Measurements from ENCODE around the gene ACTR5.
"Not testable (repeated sequence)": the region's sequence is repeated elsewhere in the genome, so short reads cannot be mapped to it uniquely, and the experiment has no call there.

ACTR5 gene

DNA sequence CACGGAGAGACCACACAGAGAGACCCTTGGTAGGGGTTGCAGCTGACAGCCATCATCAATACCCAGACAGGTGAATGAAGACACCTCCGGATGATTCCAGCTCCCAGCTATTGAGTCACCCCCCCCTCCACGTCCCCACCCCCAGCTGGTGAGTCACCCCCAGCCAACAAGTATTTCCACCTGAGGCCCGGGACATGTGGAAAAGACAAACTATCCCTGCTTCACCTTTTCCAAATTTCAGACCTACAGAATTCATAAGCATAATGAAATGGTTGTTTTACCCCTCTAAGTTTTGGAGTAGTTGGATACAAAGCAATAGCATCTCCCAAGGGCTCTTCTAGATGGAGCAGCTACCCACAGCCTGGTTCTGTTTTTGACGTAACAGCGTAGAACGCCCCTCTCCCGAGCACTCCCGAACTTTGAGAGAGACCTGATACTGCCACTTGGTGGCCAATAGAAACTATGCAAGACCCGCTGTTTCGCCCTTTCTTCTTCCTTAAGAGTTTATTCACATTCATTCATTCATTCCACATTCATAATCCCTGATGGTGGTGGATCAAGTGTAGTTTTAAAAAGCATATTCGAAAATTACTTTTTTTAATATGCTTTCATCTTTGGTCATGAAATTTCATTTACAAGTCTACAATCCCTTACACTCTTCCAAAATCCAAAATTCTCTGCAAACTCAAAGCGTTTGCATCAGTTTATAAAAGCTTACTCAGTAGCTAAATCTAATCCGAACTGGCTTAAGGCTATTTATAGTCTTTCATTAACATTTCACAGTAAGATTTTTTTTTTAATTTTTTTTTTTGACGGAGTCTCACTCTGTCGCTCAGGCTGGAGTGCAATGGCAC is 42.2 kb downstream of the ACTR5 start:
- Mint-ChIP-seq H3K36me3 (peaks cover 3% of the 10 kb centered on the region), H3K4me1 (peaks cover 13% of the 10 kb centered on the region), H3K27me3 (peaks cover under 1% of the 10 kb centered on the region), H3K4me3 (no peak overlapping the region), H3K27ac (no peak overlapping the region), H3K9me3 (no peaks in the 10 kb centered on the region)
- no peak for DNase-seq
- CTCF ChIA-PET, result interaction anchor here (0.8 to 1.7 kb wide), 8 partner anchors 8 to 143 kb away, joined by 3 to 5 read pairs (median 3); partner anchors contain the start of gene PPP1R16B

DNA sequence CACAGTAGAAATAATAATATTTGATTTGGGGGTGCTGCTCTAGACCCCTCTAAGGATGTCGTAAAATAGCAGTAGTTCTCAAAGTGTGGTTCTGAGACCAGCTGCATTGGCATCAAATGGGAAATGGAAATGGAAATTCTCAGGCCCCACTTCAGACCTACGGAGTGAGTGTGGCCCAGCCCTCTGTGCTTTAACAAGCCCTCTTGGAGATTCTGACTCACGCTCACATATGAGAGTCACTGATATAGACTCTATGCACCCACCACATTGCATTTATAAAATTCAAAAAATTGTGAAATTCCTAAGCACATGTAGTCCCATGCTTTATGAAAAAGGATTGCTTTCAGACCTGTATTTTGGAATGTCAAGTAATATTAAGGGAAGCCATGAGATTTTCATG is 43.0 kb downstream of the ACTR5 start:
- CTCF ChIA-PET, result interaction anchor here (0.9 to 1.7 kb wide), 5 partner anchors 11 to 143 kb away, joined by 3 to 5 read pairs (median 3); partner anchors contain the start of gene PPP1R16B
- H3K36me3 Mint-ChIP-seq, result peaks cover 3% of the 10 kb centered on the region
- DNase-seq, result no peak
- no peaks in the 10 kb centered on the region for H3K9me3 Mint-ChIP-seq
- no peak overlapping the region for H3K4me3 Mint-ChIP-seq
- no peak overlapping the region for H3K27ac Mint-ChIP-seq
- peaks cover 4% of the 10 kb centered on the region for H3K27me3 Mint-ChIP-seq
- H3K4me1 Mint-ChIP-seq, result peaks cover 13% of the 10 kb centered on the region

DNA sequence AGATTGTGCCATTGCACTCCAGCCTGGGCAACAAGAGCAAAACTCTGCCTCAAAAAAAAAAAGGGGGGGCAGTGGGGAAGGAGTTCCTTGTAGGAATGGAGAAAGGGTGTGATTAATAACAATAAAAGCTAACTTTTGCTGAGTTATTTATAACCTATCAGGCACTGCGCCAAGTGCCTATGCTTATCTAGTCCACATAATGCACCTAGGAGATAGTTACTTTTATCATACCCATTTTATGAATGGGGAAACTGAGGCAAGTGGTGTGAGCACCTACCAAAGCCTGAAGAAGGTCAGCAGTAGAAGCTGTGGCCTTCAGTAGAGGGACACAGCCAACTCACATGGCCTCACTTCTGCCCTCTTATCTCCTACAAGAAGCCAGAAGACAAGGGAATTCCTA is 43.7 kb downstream of the ACTR5 start:
- no peak for DNase-seq
- H3K9me3 Mint-ChIP-seq, result peaks cover under 1% of the 10 kb centered on the region
- H3K4me3 Mint-ChIP-seq, result no peak overlapping the region
- H3K27ac Mint-ChIP-seq, result no peak overlapping the region
- peaks cover 3% of the 10 kb centered on the region for H3K36me3 Mint-ChIP-seq
- peaks cover 13% of the 10 kb centered on the region for H3K4me1 Mint-ChIP-seq
- H3K27me3 Mint-ChIP-seq, result peaks cover 4% of the 10 kb centered on the region
- CTCF ChIA-PET, result interaction anchor here (1.4 kb wide), 2 partner anchors 14 to 22 kb away, joined by 3 read pairs; partner anchors contain the start of gene PPP1R16B

DNA sequence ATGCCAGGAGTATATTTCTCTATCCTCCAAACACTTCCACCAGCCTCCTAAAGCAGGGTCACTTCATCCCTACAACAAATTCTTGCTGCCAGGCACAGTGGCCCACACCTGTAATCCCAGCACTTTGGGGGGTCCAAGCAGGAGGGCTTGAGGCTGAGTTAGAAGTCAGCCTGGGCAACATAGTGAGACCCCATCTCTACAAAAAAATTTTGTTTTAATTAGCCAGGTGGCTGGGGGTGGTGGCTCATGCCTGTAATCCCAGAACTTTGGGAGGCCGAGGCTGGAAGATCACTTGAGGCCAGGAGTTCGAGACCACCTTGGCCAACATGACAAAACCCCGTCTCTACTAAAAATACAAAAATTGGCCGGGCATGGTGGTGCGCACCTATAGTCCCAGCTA is 45.8 kb downstream of the ACTR5 start:
- Mint-ChIP-seq H3K36me3 (peaks cover 13% of the 10 kb centered on the region), H3K4me1 (peaks cover 26% of the 10 kb centered on the region), H3K9me3 (peaks cover 12% of the 10 kb centered on the region)
- CTCF ChIA-PET, H3K4me3 Mint-ChIP-seq, H3K27me3 Mint-ChIP-seq, DNase-seq, H3K27ac Mint-ChIP-seq: not testable (repeated sequence)

DNA sequence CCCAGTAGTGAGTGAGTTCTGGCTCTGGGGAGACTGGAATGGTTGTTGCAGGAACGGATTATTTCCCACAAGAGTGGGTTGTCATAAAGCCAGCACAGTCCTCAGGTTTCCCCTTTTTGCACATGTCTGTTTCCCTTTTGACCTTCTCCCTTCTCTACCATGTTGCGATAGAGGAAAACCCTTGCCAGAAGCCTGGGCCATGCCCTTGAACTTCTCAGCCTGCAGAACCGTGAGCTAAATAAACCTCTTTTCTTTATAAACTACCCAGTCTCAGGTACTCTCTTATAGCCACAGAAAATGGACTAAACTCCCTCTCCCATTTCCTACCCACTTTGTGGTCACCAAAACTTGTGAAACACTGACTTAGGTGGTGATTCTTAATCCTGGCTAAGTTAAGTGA is 50.0 kb downstream of the ACTR5 start:
- Mint-ChIP-seq H3K27ac (no peak overlapping the region), H3K36me3 (peaks cover 16% of the 10 kb centered on the region), H3K9me3 (peaks cover 16% of the 10 kb centered on the region), H3K4me1 (peaks cover 50% of the 10 kb centered on the region), H3K27me3 (peaks cover 8% of the 10 kb centered on the region), H3K4me3 (no peak overlapping the region)
- CTCF ChIA-PET, result interaction anchor here (1.1 kb wide), 1 partner anchor 8 kb away, joined by 4 read pairs; no protein-coding TSS in a partner anchor
- no peak for DNase-seq

DNA sequence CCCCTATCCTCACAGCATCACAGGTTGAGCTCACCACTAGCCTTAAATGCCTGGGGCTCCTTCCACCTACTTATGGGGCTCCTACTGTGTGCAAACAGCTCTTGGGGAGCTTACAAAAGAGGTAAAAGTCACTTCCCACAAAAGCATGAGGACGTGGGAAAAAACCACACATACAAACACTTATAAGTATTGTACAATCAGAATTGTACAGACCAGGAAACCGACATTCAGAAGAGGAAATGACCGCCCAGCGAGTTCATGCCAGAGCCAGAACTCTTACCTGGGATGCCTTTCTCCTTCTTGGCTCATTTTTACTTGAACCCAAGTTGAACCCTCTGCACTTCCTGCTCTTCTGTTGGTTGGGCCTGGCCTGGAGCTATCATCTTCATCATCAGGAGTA is 50.9 kb downstream of the ACTR5 start:
- Mint-ChIP-seq H3K27ac (peak overlapping the region; percentile 82), H3K9me3 (peaks cover 16% of the 10 kb centered on the region), H3K4me1 (peaks cover 54% of the 10 kb centered on the region), H3K27me3 (peaks cover 8% of the 10 kb centered on the region), H3K36me3 (peaks cover 19% of the 10 kb centered on the region), H3K4me3 (no peak overlapping the region)
- CTCF ChIA-PET, result interaction anchor here (0.9 to 1.5 kb wide), 3 partner anchors 9 to 93 kb away, joined by 3 to 4 read pairs (median 4); no protein-coding TSS in a partner anchor
- DNase-seq, result no peak

DNA sequence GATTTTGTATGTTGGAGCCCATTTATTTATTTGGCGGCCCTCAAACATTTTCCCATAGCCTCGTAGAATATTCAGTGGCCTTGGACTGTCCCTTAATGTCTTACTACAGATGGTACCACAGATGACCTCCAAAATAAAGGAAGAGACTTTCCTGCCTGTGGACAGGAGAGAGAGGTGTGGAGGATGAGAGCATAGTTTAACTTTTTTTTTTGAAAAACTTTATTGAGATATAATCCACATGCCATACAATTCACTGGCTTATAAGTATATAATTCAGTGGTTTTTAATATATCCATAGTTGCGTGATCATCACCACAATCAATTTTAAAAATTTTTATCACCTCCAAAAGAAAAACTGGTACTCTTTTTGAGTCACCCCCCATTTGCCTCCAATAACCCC is 52.6 kb downstream of the ACTR5 start:
- H3K9me3 Mint-ChIP-seq, result peaks cover 16% of the 10 kb centered on the region
- H3K27me3 Mint-ChIP-seq, result peaks cover 8% of the 10 kb centered on the region
- peaks cover 61% of the 10 kb centered on the region for H3K4me1 Mint-ChIP-seq
- DNase-seq, result no peak
- peak overlapping the region; percentile 65 for H3K27ac Mint-ChIP-seq
- CTCF ChIA-PET, result no interaction called here
- H3K4me3 Mint-ChIP-seq, result no peak overlapping the region
- H3K36me3 Mint-ChIP-seq, result peaks cover 21% of the 10 kb centered on the region

DNA sequence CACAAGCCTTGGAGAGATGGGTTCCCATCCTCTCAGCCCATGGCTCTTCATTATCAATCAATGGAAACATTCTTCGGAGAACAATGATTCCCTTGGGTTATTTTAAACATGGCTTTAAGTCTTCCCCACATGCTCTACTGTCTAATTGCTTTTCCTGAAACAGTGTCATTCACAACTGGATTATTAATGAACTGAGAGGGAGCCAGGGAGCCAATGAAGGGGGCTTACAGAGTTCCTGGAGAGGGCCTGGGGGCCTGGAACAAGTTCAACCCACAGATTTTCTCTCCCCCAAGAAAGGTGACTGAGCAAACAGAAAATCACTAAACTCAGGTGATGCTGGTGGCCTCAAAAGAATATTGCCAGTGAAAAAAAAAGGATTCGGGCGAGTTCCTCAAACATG is 56.0 kb downstream of the ACTR5 start:
- H3K27me3 Mint-ChIP-seq, result peaks cover 4% of the 10 kb centered on the region
- H3K9me3 Mint-ChIP-seq, result peaks cover 2% of the 10 kb centered on the region
- peaks cover 32% of the 10 kb centered on the region for H3K36me3 Mint-ChIP-seq
- peak overlapping the region; percentile 87 for H3K4me3 Mint-ChIP-seq
- CTCF ChIA-PET, result interaction anchor here (0.7 to 0.9 kb wide), 2 partner anchors 14 to 52 kb away, joined by 5 read pairs; no protein-coding TSS in a partner anchor
- no peak for DNase-seq
- H3K4me1 Mint-ChIP-seq, result peaks cover 68% of the 10 kb centered on the region
- H3K27ac Mint-ChIP-seq, result peak overlapping the region; percentile 99

DNA sequence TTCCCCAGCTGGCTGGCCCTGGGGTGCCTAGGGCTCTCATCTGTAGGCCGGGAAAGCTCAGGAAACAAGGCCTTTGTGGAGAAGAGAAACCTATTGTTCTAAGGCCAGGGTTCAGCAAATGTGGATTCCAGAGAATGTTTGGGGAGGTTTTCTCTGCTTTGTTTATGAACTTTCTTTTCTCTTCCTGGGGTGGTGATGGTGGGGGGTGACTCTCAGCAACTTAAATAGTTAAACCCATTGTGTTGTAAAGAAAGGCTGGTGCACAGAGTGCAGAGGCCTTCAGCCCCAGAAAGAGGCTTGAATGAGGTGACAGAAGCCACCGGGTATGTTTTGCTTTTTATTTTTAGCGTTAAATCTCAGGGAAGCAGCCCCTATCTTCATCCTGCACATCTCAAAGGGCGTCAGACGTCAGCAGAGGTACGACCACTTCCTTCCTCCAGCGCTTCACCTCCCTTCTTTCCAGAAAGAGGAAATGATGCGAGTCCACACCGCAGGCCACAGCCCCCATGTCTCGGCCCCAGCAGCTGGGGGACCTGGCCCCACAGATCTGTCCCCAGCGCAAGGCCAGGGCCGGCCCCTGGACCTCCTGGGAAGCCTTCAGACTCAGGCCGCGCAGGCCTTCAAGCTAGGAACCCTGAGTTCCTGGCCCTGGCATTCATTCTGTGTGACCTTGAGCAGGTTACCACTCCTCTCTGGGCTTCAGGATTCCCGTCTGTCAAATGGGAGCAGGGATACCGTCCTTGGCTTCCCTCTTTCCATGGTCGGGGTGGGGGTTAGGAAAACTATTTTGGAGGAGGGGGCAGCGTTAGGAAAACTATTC is 56.6 kb downstream of the ACTR5 start:
- H3K9me3 Mint-ChIP-seq, result no peaks in the 10 kb centered on the region
- H3K27ac Mint-ChIP-seq, result peak overlapping the region; percentile 99
- H3K4me1 Mint-ChIP-seq, result peaks cover 67% of the 10 kb centered on the region
- CTCF ChIA-PET, result interaction anchor here (0.6 to 3.7 kb wide), 11 partner anchors 14 to 88 kb away, joined by 3 to 13 read pairs (median 4); no protein-coding TSS in a partner anchor
- peak; percentile 89 for DNase-seq
- H3K36me3 Mint-ChIP-seq, result peaks cover 32% of the 10 kb centered on the region
- H3K4me3 Mint-ChIP-seq, result peak overlapping the region; percentile 87
- peaks cover 4% of the 10 kb centered on the region for H3K27me3 Mint-ChIP-seq

DNA sequence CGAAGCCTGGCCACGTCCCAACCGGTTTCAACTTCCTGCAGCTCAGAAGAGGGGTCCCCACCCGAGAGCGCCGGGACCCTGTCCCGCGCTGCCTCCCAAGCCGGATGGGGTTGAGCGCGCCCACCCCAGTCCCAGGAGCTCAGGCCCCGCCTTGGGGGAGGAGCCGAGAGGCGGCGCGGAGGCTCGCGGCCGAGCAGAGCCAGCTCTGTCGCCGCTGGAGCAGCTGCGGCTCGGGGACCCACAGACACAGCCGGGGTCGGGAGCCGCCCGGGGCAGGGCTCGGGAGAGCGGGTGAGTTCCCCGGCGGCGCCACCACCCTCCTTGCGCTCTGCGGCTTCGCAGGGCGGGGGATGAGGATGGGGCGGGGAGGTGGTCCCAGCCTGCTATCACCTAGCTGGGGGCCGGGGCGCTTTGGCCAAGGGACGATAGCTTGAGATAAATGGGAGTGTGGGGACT is 57.3 kb downstream of the ACTR5 start, which contains the start of gene PPP1R16B:
PPP1R16B (plus strand) TSS at position 196 of the 456 bp plus-strand sequence. CDS start 30,229 bp downstream, outside the sequence.
- Mint-ChIP-seq H3K27me3 (peaks cover 4% of the 10 kb centered on the region), H3K36me3 (peaks cover 39% of the 10 kb centered on the region), H3K9me3 (no peaks in the 10 kb centered on the region), H3K4me3 (peak within 1 kb of the TSS; percentile 87), H3K27ac (peak within 1 kb of the TSS; percentile 99), H3K4me1 (peaks cover 69% of the 10 kb centered on the region)
- CTCF ChIA-PET, result interaction anchor here (0.6 to 3.7 kb wide), 11 partner anchors 14 to 87 kb away, joined by 3 to 13 read pairs (median 4); no protein-coding TSS in a partner anchor
- peak; percentile 89 for DNase-seq

DNA sequence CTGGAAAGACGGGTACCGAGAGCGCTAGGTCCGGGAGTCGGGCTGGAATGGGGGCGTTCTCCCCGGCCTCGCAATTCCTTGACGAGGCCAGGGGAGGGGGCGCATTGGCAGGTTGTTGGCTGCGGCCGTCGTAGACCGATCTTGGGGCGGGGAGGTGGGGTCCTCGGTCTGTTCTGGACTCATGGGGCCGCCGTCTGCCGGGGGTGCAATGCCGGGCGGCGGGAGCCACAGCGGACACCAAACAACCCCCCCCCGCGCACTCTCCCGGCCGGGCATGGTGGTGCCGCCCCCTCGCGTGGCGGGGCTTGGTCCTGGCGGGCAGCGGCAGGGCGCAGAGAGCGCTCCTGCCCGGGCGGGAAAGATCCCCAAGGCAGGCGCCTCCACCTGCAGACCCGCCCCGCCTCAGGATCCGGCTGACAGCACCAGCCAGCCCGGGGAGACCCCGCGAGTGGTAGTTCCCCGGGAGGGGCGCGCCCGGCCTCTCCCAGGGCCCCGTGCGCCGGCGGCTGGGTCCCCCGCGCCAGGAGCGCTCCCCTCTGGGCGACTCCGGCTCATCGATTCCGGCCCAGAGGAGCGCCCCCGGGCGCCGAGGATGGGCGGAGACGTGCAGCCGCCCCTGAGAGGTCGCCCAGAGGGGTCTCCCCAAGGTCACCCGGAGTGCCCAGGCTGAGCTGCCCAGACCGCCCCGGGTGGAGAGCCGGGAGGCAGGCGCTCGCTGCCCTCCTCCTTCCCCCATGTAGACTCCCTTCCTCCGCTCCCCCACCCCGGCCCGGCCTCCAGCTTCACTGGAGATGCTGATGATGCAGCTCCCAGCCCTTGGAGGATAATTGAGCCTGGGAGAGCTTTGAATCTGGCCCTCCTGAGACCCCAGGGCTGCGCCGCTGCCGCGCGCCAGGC is 57.9 kb downstream of the ACTR5 start:
- Mint-ChIP-seq H3K27ac (peak overlapping the region; percentile 99), H3K9me3 (no peaks in the 10 kb centered on the region), H3K4me1 (peaks cover 72% of the 10 kb centered on the region), H3K27me3 (peaks cover 4% of the 10 kb centered on the region), H3K36me3 (peaks cover 45% of the 10 kb centered on the region), H3K4me3 (peak overlapping the region; percentile 87)
- peak; percentile 61 for DNase-seq
- CTCF ChIA-PET, result interaction anchor here (0.7 to 4.3 kb wide), 14 partner anchors 11 to 89 kb away, joined by 3 to 33 read pairs (median 4); partner anchors contain the start of gene ACTR5

DNA sequence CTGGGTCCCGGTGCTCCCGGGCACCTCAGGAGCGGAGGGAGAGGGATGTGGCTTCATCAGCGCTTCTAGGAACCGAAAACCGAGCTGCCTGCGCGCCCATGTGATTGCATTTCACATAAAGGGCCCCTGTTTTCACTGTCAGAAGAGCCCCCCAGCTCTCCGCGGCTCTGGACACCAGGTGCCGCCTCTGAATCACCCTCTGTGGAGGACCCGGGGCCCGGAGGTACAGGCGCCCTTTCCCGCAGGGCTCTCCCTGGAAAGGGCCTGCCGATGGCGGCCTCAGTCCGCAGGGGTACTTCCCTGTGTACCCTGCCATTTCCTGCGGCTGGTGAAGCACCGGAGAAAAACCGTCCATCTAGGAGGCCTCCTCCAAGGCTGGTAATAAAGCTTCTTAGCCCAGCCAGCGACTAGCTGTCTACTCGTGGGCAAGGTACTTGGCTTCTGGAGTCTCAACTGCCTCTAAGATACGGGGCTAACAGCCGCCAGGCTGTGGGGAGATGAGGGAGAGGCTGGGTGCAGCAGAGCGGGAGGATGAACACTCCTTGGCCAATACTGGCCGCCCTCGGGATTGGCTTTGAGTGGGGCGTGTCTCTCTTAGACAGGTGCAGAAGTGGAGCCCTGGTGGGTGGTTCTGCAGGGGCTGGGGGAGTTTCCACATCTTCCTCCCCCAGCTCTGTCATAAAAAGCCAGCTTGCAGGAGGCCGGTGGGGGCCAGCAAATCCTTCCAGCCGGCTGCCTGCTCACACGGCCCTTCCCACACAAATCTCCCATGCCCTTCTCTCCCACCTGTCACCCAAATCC is 58.8 kb downstream of the ACTR5 start:
- no peaks in the 10 kb centered on the region for H3K9me3 Mint-ChIP-seq
- H3K4me3 Mint-ChIP-seq, result peak overlapping the region; percentile 78
- H3K36me3 Mint-ChIP-seq, result peaks cover 53% of the 10 kb centered on the region
- peaks cover 4% of the 10 kb centered on the region for H3K27me3 Mint-ChIP-seq
- CTCF ChIA-PET, result interaction anchor here (0.7 to 4.3 kb wide), 12 partner anchors 11 to 118 kb away, joined by 3 to 33 read pairs (median 5); partner anchors contain the start of gene ACTR5
- peak overlapping the region; percentile 70 for H3K27ac Mint-ChIP-seq
- peak; percentile 42 for DNase-seq
- H3K4me1 Mint-ChIP-seq, result peaks cover 75% of the 10 kb centered on the region

All from activated naive CD4-positive, alpha-beta T cell treated with anti-CD3 and anti-CD28 coated beads, Interleukin-2, amount 10 ng/mL, durations not matched to agents 7 days and 5 days (primary cell).